Esophagus squamous epithelium (tissue), 4 donors: ENCODE results near the gene TRIM13.

Experiments used
- CTCF ChIP-seq, 6 experiments: fragments of 450-650 bp in 4 of 6; fragments of 200-600 bp in 2 of 6; sonication (generic) in 2 of 6; IDR thresholded peaks; one replicate each; pipeline ENCODE4 v1.5.1; 2016 to 2019; ENCODE audit warnings: antibody characterized with exemption in 6 of 6, mild to moderate bottlenecking in 4 of 6, moderate library complexity in 4 of 6
- POLR2A ChIP-seq, 4 donors: fragments of 450-650 bp; IDR thresholded peaks; one replicate each; pipeline ENCODE4 v1.6.1; 2017; ENCODE audit warnings: antibody characterized with exemption in 4 of 4, mild to moderate bottlenecking in 4 of 4, moderate library complexity in 3 of 4

DNA sequence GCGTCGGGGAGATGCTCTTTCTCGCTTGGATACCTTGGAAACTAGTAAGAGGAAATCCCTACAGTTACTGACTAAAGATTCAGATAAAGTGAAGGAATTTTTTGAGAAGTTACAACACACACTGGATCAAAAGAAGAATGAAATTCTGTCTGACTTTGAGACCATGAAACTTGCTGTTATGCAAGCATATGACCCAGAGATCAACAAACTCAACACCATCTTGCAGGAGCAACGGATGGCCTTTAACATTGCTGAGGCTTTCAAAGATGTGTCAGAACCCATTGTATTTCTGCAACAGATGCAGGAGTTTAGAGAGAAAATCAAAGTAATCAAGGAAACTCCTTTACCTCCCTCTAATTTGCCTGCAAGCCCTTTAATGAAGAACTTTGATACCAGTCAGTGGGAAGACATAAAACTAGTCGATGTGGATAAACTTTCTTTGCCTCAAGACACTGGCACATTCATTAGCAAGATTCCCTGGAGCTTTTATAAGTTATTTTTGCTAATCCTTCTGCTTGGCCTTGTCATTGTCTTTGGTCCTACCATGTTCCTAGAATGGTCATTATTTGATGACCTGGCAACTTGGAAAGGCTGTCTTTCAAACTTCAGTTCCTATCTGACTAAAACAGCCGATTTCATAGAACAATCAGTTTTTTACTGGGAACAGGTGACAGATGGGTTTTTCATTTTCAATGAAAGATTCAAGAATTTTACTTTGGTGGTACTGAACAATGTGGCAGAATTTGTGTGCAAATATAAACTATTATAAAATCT lies 15.7 kb downstream of the TRIM13 start:
- TF ChIP-seq CTCF (IDR thresholded peaks at IDR 0.05) (no peak), POLR2A (IDR thresholded peaks at IDR 0.05) (no peak)
